Urinary bladder (tissue), 4 donors: ENCODE data around the gene TRIM62. TPM values are rescaled to one million over a fixed set of nuclear protein-coding genes. Genes with fewer than 3 reads are reported as not detected.
"Not testable (repeated sequence)": the region's sequence is repeated elsewhere in the genome, so short reads cannot be mapped to it uniquely, and the experiment has no call there.

Source experiments
- DNase-seq: peaks from one replicate; pipeline ENCODE4 v3.0.0-alpha.2; 2015; ENCODE audit errors: extremely low spot score
- H3K27ac ChIP-seq: one replicate; pipeline ENCODE4 v1.5.1; 2013; ENCODE audit warnings: low read depth, mild to moderate bottlenecking, moderate library complexity
- H3K36me3 ChIP-seq: one replicate; pipeline ENCODE4 v1.6.1; 2013; ENCODE audit warnings: mild to moderate bottlenecking, moderate library complexity; ENCODE audit not compliant: insufficient read depth
- H3K4me1 ChIP-seq: one replicate; pipeline ENCODE4 v1.6.1; 2013; ENCODE audit warnings: mild to moderate bottlenecking, moderate library complexity; ENCODE audit not compliant: insufficient read depth
- H3K4me3 ChIP-seq: one replicate; pipeline ENCODE4 v1.5.1; 2013; ENCODE audit warnings: low read depth, low read length
- WGBS: extraction: QIAGEN DNeasy Blood & Tissue Kit; methylation state at CpG from one replicate; pipeline ENCODE4 v1.1.7; 2013; 5-methylcytosine and 5-hydroxymethylcytosine counted together
- polyA plus RNA-seq: library from polyadenylated mRNA; stranded (reverse); fragments of 200-250 nt; gene quantifications from one replicate; pipeline ENCODE4 v1.2.3, GENCODE V29; 2013
- total RNA-seq: library from RNA; depleted of rRNA; stranded (reverse); fragments of >200 nt; gene quantifications from one replicate; pipeline ENCODE4 v1.2.3, GENCODE V29; 2014
- donor health status: healthy with polysubstance abuse.
- donor health status: healthy.

Gene TRIM62
- total and polyA plus RNA-seq, 2 donors = 4.1 to 7.6 TPM

- H3K4me3 ChIP-seq = no peak overlapping the region
- H3K27ac ChIP-seq = no peak overlapping the region
- no peaks in the 10 kb centered on the region for H3K4me1 ChIP-seq
- WGBS = 75% methylated on average over 4 of the region's 4 CpGs
- no peak for DNase-seq
- no peaks in the 10 kb centered on the region for H3K36me3 ChIP-seq
These were observed 53.1 kb downstream of the TRIM62 start for GRCh38 chr1:33128781-33129180.

GRCh38 chr1:33127001-33127823 is 54.6 kb downstream of the TRIM62 start:
- H3K36me3 ChIP-seq = no peaks in the 10 kb centered on the region
- no peaks in the 10 kb centered on the region for H3K4me1 ChIP-seq
- peak overlapping the region; percentile 74 for H3K27ac ChIP-seq
- WGBS = 1% methylated on average over 44 of the region's 44 CpGs
- peak; percentile 98 for DNase-seq
- peak overlapping the region; percentile 52 for H3K4me3 ChIP-seq

GRCh38 chr1:33126411-33127000 is 55.3 kb downstream of the TRIM62 start:
- DNase-seq = no peak
- Histone ChIP-seq H3K36me3 (no peaks in the 10 kb centered on the region), H3K4me3 (peak overlapping the region; percentile 52), H3K4me1 (no peaks in the 10 kb centered on the region), H3K27ac (peak overlapping the region; percentile 61)
- WGBS = 28% methylated on average over 9 of the region's 9 CpGs

- not testable (repeated sequence) for DNase-seq, H3K36me3 ChIP-seq, H3K27ac ChIP-seq, H3K4me3 ChIP-seq, H3K4me1 ChIP-seq
- 91% methylated on average over 4 of the region's 4 CpGs for WGBS
These were observed 57.2 kb downstream of the TRIM62 start for GRCh38 chr1:33124647-33125046.

GRCh38 chr1:33123266-33123665 is 58.6 kb downstream of the TRIM62 start:
- no peak for DNase-seq
- no peaks in the 10 kb centered on the region for H3K4me1 ChIP-seq
- no peaks in the 10 kb centered on the region for H3K36me3 ChIP-seq
- WGBS = 52% methylated on average over 3 of the region's 3 CpGs
- no peak overlapping the region for H3K4me3 ChIP-seq
- H3K27ac ChIP-seq = no peak overlapping the region

- DNase-seq = no peak
- Histone ChIP-seq H3K4me1 (no peaks in the 10 kb centered on the region), H3K27ac (no peak overlapping the region), H3K36me3 (no peaks in the 10 kb centered on the region), H3K4me3 (no peak overlapping the region)
- 70% methylated on average over 7 of the region's 7 CpGs for WGBS
These were observed 59.2 kb downstream of the TRIM62 start for GRCh38 chr1:33122483-33123178.

GRCh38 chr1:33121728-33122127 is 60.1 kb downstream of the TRIM62 start:
- no peaks in the 10 kb centered on the region for H3K36me3 ChIP-seq
- no peak overlapping the region for H3K4me3 ChIP-seq
- no peak for DNase-seq
- no peaks in the 10 kb centered on the region for H3K4me1 ChIP-seq
- WGBS = 86% methylated on average over 5 of the region's 5 CpGs
- H3K27ac ChIP-seq = no peak overlapping the region

GRCh38 chr1:33120436-33121231 is 61.2 kb downstream of the TRIM62 start:
- Histone ChIP-seq H3K4me1 (no peaks in the 10 kb centered on the region), H3K27ac (no peak overlapping the region), H3K36me3 (no peaks in the 10 kb centered on the region), H3K4me3 (no peak overlapping the region)
- no peak for DNase-seq
- 80% methylated on average over 8 of the region's 8 CpGs for WGBS

GRCh38 chr1:33119532-33120217 is 62.2 kb downstream of the TRIM62 start:
- no peak overlapping the region for H3K4me3 ChIP-seq
- H3K36me3 ChIP-seq = no peaks in the 10 kb centered on the region
- no peak overlapping the region for H3K27ac ChIP-seq
- H3K4me1 ChIP-seq = no peaks in the 10 kb centered on the region
- no peak for DNase-seq
- 48% methylated on average over 16 of the region's 16 CpGs for WGBS

- Histone ChIP-seq H3K4me1 (no peaks in the 10 kb centered on the region), H3K4me3 (no peak overlapping the region), H3K36me3 (no peaks in the 10 kb centered on the region), H3K27ac (no peak overlapping the region)
- DNase-seq = no peak
- 88% methylated on average over 2 of the region's 2 CpGs for whole genome bisulfite sequencing
These were observed 62.8 kb downstream of the TRIM62 start for GRCh38 chr1:33119050-33119449.

GRCh38 chr1:33118274-33118673 is 63.6 kb downstream of the TRIM62 start:
- WGBS = 80% methylated on average over 4 of the region's 4 CpGs
- no peaks in the 10 kb centered on the region for H3K36me3 ChIP-seq
- no peaks in the 10 kb centered on the region for H3K4me1 ChIP-seq
- no peak overlapping the region for H3K4me3 ChIP-seq
- no peak overlapping the region for H3K27ac ChIP-seq
- no peak for DNase-seq

- WGBS = 92% methylated on average over 13 of the region's 13 CpGs
- no peak for DNase-seq
- no peak overlapping the region for H3K4me3 ChIP-seq
- H3K36me3 ChIP-seq = no peaks in the 10 kb centered on the region
- H3K27ac ChIP-seq = no peak overlapping the region
- H3K4me1 ChIP-seq = no peaks in the 10 kb centered on the region
These were observed 64.3 kb downstream of the TRIM62 start for GRCh38 chr1:33117440-33118085.
